Measurements from ENCODE around the gene MKKS. TPM values are rescaled to one million over a fixed set of nuclear protein-coding genes. Genes with fewer than 3 reads are reported as not detected.
"Not testable (repeated sequence)": the region's sequence is repeated elsewhere in the genome, so short reads cannot be mapped to it uniquely, and the experiment has no call there.

The MKKS gene
- total RNA-seq, 2 donors from 2014 or later: 26.4 to 26.8 TPM

GRCh38 chr20:10429443-10429981 lies 4.5 kb downstream of the MKKS start:
- intact Hi-C loops (cut with DNase I): loop anchor here (2.0 to 10.0 kb wide), 5 partner anchors 112 to 455 kb away; partner anchors contain the start of gene SNAP25 (in 1 of the 2)
- ATAC-seq: no peak

GRCh38 chr20:10428008-10428407 lies 6.0 kb downstream of the MKKS start:
- intact Hi-C loops (cut with DNase I): loop anchor here (2.0 to 10.0 kb wide), 5 partner anchors 111 to 453 kb away; partner anchors contain the start of gene SNAP25 (in 1 of the 2)

More at GRCh38 chr20:10429443-10429981, 4.5 kb downstream of the MKKS start:
- no peak for DNase-seq

GRCh38 chr20:10427060-10427692 lies 6.8 kb downstream of the MKKS start:
- intact Hi-C loops (cut with DNase I): loop anchor here (5.0 to 10.0 kb wide), 4 partner anchors 110 to 452 kb away; partner anchors contain the start of gene SNAP25 (in 1 of the 2)
- DNase-seq (peak; percentile 64), ATAC-seq (peak; percentile 46 to 55)

More at GRCh38 chr20:10428008-10428407, 6.0 kb downstream of the MKKS start:
- DNase-seq (no peak), ATAC-seq (no peak)

- DNase-seq (no peak), ATAC-seq (no peak)
- intact Hi-C loops (cut with DNase I): loop anchor here (10.0 kb wide), 2 partner anchors 329 to 449 kb away; no protein-coding TSS in a partner anchor
Measured at GRCh38 chr20:10423735-10424134, 10.3 kb downstream of the MKKS start.

GRCh38 chr20:10419550-10420133 lies 14.4 kb downstream of the MKKS start:
- intact Hi-C loops (cut with DNase I): loop anchor here (10.0 kb wide), 2 partner anchors 325 to 445 kb away; no protein-coding TSS in a partner anchor
- ATAC-seq (no peak), DNase-seq (no peak)

GRCh38 chr20:10417218-10417617 lies 16.8 kb downstream of the MKKS start:
- intact Hi-C loops (cut with DNase I); DNase-seq; ATAC-seq: not testable (repeated sequence)

- no peak for DNase-seq
- no peak for ATAC-seq
- intact Hi-C loops (cut with DNase I): no loop called here
Measured at GRCh38 chr20:10415013-10415650, 18.9 kb downstream of the MKKS start.

- ATAC-seq (no peak), DNase-seq (no peak)
- intact Hi-C loops (cut with DNase I): no loop called here
Measured at GRCh38 chr20:10412591-10413408, 21.2 kb downstream of the MKKS start.

GRCh38 chr20:10411673-10412072 lies 22.3 kb downstream of the MKKS start:
- ATAC-seq: no peak
- intact Hi-C loops (cut with DNase I): no loop called here
- DNase-seq: no peak

GRCh38 chr20:10408108-10408813 lies 25.8 kb downstream of the MKKS start:
- ATAC-seq: no peak
- DNase-seq: no peak
- intact Hi-C loops (cut with DNase I): no loop called here

GRCh38 chr20:10404959-10405530 lies 29.0 kb downstream of the MKKS start:
- DNase-seq (no peak), ATAC-seq (no peak)
- intact Hi-C loops (cut with DNase I): no loop called here

- no peak for DNase-seq
- intact Hi-C loops (cut with DNase I): no loop called here
- ATAC-seq: no peak
Measured at GRCh38 chr20:10404023-10404628, 29.9 kb downstream of the MKKS start.

- no peak for ATAC-seq
- intact Hi-C loops (cut with DNase I): no loop called here
- DNase-seq: no peak
Measured at GRCh38 chr20:10402938-10403608, 30.9 kb downstream of the MKKS start.

- no peak for DNase-seq
- no peak for ATAC-seq
- intact Hi-C loops (cut with DNase I): no loop called here
Measured at GRCh38 chr20:10398834-10399369, 35.1 kb downstream of the MKKS start.

GRCh38 chr20:10394752-10395151 lies 39.3 kb downstream of the MKKS start:
- ATAC-seq: not testable (repeated sequence)

GRCh38 chr20:10390709-10391108 lies 43.3 kb downstream of the MKKS start:
- ATAC-seq (no peak), DNase-seq (no peak)
- intact Hi-C loops (cut with DNase I): no loop called here

More at GRCh38 chr20:10394752-10395151, 39.3 kb downstream of the MKKS start:
- DNase-seq; intact Hi-C loops (cut with DNase I): not testable (repeated sequence)

- ATAC-seq: no peak
- DNase-seq: no peak
- intact Hi-C loops (cut with DNase I): no loop called here
Measured at GRCh38 chr20:10388597-10388996, 45.4 kb downstream of the MKKS start.
